ENCODE measurements around the gene CCDC183.
"Not testable (repeated sequence)": the region's sequence is repeated elsewhere in the genome, so short reads cannot be mapped to it uniquely, and the experiment has no call there.

CCDC183 gene

DNA sequence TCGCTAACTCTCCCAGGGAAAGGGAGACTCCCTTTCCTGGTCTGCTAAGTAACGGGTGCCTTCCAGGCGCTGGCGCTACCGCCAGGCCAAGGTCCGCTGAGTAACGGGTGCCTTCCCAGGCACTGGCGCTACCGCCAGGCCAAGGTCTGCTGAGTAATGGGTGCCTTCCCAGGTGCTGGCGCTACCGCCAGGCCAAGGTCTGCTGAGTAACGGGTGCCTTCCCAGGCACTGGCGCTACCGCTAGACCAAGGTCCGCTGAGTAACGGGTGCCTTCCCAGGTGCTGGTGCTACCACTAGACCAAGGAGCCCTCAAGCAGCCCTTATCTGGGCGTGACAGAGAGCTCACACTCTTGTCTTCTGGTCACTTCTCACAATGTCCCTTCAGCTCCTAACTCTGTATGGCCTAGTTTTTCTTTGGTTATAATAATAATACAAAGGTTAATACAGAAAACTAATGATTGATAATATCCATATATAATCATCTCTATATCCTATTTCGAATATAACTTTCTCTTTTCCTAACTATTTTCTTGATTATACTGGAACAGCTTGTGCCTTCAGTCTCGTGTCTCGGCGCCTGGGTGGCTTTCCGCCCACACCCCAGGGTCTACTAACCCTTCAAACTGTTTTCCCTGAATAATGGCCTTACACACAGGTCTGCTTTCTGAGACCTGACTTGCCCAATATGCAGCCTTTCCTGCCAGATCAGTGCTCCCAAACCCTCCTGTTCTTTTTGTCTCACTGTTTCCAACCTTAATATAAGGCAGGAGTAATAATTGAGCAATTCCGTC is 10.4 kb upstream of the CCDC183 start:
- not testable (repeated sequence) for DNase-seq

DNA sequence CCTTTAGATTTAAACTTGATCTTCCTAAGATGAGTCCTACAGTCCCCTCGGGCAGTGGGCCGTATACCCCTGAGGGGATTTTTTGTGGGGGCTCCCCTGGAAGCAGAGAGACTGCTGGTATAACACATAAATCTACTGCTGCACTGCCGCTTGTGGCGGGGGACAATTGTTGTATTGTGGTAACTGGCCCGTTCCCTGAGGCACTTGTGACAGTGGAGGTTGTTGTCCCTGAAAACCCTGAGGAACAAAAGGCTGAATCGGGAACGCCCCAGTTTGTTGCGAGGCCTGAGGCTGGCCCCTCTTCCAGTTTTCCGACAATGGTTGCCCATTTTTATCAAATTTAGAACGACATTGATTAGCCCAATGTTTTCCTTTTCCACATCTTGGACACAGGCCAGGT is 9.7 kb upstream of the CCDC183 start:
- no peak for DNase-seq

- not testable (repeated sequence) for DNase-seq
Observed at GRCh38 chr9:136786983-136787382, 9.2 kb upstream of the CCDC183 start.

GRCh38 chr9:136787690-136788400 is 8.3 kb upstream of the CCDC183 start:
- DNase-seq, result peak; percentile 64

DNA sequence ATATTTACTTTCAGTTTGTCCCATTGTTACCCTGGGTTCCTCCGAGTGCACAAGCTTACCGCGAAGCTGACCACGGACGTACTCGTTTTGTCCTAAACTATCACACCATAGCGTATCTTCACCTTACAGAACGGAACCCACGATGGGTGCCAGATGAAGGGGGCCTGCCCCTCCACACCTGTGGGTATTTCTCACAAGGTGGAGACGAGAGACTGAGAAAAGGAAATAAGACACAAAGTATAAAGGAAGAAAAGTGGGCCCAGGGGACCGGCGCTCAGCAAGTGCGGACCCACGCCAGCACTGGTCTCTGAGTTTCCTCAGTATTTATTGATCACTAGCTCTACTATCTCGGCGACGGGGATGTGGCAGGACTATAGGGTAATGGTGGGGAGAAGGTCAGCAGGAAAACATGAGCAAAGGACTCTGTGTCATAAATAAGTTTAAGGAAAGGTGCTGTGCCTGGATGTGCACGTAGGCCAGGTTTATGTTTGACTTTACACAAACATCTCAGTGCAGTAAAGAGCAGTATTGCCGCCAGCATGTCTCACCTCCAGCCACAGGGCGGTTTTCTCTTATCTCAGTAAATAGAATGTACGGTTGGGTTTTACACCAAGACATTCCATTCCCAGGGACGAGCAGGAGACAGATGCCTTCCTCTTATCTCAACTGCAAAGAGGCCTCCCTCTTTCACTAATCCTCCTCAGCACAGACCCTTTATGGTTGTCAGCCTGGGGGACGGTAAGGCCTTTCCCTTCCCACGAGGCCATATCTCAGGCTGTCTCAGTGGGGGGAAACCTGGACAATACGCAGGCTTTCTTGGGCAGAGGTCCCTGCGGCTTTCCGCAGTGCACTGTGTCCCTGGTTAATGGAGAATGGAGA is 7.3 kb upstream of the CCDC183 start:
- not testable (repeated sequence) for DNase-seq

DNA sequence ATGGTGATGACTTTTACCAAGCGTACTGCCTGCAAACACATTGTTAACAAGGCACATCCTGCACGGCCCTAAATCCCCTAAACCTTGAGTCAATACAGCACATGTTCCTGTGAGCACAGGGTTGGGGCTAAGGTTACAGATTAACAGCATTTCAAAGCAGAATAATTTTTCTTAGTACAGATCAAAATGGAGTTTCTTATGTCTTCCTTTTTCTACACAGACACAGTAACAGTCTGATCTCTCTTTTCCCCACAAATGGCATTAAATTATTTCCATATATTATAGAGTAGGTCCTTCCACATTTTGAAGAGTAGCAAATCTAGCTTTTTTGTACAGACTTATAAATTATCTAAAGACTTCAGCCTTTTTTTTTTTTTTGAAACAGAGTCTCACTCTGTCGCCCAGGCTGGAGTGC is 6.6 kb upstream of the CCDC183 start:
- no peak for DNase-seq

DNA sequence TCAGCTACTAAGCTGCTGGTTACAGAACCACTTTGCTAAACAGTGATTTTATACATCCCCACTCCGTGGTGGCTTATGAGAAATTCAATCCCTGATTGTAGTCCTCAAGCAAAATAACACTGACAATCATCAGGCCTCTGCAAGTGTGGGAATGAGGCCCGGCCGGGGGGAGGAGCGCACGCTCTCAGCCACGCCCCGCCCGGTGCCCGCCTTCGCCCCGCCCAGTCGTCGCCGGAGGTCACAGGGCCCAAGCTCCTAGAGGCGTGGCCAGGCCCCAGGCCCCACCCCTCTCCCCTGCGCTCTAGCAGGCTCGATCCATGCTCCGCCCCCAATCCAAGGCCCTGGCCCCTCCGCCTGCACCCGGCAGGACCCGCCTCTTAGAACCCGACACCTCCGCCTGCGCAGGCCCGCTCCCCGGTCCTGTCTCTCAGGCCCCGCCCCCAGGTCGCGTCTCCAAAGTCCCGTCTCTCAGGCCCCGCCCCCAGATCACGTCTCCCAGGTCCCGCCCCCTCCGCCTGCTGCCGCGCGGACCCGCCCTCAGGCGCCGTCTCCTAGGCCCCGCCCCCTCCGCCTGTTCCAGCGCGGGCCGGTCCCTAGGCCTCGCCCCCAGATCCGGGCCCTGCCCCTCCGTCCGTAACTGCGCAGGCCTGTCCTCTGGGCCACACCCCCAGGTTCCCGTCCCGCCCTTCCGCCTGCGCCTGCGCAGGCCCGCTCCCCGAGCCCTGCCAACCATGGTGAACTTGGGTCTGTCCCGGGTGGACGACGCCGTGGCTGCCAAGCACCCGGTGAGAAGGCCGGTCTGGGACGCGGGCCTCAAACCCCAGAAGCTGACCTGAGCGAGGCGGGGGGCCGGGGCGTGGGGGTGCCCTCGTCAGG is 5.3 kb upstream of the CCDC183 start, which contains the start of gene TMEM141:
TMEM141 (plus strand) TSS at position 705 of the 876 bp plus-strand sequence; CDS start at position 732, 27 bp downstream.
- DNase-seq, result peak; percentile 99

GRCh38 chr9:136791516-136792276 is 4.4 kb upstream of the CCDC183 start:
- DNase-seq, result peak; percentile 38

DNA sequence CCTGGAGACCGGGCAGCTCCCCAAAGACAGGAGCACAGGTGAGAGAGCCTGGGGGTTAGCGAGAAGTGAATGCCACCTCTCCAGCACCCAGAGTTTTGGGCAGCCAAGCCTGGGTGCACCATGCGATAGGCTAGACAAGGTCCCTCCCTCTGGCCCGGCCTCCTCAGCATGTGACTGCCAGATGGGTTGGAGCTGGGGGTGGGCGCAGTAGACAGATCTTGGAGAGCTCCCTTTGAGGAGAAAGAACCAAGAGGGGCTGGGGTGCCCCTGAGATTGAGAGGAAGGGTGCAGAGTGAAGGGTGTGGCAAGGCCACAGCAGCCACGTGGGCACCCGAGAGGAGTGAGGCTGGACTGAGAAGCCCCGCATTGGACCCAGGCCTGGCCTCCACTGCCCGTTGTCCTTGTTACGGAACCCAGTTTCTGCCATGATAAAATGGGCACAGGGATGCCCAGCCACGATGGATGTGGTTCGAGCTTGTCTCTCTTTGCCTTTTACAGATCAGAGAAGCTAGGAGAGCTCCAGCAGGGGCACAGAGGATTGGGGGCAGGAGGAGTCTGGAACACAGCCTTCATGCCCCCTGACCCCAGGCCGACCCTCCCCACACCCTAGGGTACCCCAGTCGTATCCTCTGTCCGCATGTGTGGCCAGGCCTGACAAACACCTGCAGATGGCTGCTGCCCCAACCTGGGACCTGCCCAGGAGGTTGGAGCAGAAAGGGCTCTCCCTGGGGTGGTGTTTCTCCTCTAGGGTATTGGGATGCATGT is 3.6 kb upstream of the CCDC183 start:
- no peak for DNase-seq

GRCh38 chr9:136793086-136793946 is 2.8 kb upstream of the CCDC183 start:
- DNase-seq, result no peak

DNA sequence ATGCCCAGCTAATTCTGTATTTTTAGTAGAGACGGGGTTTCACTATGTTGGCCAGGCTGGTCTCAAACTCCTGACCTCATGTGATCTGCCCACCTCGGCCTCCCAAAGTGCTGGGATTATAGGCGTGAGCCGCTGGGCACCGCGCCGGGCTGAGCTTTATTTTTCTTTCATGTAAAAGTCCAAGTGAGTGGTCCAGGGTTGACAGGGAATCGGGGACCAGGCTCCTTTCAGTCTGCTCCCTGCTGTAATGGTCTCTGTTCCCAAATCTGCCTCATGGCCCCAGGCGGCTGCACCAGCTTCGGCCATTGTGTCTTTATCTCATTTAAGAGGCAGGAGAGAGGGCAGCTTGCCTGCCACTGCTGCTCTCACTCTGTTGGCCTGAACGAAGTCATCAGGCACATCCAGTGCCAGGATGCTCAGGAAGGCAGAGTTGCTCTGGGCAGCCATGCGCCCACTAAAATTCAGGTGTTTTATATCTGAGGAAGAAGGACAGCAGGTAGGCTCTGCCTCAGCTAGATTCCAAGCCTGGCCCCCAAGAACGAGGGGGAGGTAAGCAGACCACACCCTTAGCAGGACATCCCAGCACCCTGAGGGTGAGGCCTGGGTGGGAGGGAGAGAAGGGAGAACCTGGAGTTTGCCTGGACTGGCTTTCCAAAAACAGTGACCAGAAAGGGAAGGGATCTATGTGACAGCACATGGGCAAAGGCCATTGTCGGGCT is 1.7 kb upstream of the CCDC183 start:
- DNase-seq, result no peak

GRCh38 chr9:136795000-136795348 is 1.2 kb upstream of the CCDC183 start:
- no peak for DNase-seq

- not testable (repeated sequence) for DNase-seq
Observed at GRCh38 chr9:136796775-136797347, 723 bp downstream of the CCDC183 start.

DNA sequence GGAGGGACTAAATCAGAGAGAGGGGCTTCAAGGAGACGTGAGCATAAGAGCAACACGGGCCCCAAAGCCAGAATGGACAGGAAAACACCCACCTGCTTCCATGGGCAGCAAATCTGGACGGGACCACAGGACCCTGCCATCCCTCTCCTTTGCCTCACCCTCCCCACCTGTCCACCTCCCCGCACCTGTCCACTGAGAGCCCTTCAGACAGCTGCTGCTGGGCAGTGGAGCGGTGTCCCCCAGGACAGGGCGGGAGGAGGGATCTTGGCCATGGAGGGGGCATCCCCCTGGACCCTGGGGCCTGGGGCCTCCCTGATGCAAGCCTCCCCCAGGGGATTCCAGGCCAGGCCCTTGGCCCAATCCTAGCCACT is 2.6 kb downstream of the CCDC183 start:
- no peak for DNase-seq

GRCh38 chr9:136799079-136799853 is 3.1 kb downstream of the CCDC183 start:
- no peak for DNase-seq

GRCh38 chr9:136799854-136800657 is 3.9 kb downstream of the CCDC183 start:
- peak; percentile 75 for DNase-seq

DNA sequence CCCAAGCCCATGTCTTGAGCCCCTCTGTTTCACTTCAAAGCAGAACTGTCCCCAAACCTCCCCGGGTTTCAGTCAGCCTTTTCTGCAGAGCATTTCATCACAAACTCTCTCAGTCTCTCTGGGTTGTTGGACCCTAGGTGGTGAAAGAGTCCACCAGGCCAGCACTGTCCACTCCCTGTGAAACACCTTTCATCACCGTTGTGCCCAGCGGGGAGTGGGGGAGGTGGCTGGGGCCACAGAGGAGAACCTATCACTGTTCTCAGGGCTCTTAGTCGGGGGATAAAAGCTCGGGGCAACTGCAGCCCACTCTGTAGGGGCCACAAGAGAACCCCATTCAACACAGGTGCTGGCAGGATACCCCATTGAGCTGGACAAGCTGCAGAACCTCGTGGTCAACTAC is 6.2 kb downstream of the CCDC183 start:
- DNase-seq, result no peak
